Endodermal cell (in vitro differentiated cells): ENCODE results near the gene STK4. TPM values are rescaled to one million over a fixed set of nuclear protein-coding genes. Genes with fewer than 3 reads are reported as not detected.

ENCODE experiments used
- DNase-seq: peaks from one replicate; pipeline ENCODE4 v3.0.0-alpha.2; 2017
- H3K27ac ChIP-seq: 2 replicates; pipeline ENCODE4 v1.5.1; 2013; ENCODE audit warnings: mild to moderate bottlenecking, low read depth, low read length, moderate library complexity
- H3K27me3 ChIP-seq: 2 replicates; pipeline ENCODE4 v1.6.1; 2013; ENCODE audit warnings: mild to moderate bottlenecking, low read length, moderate library complexity; ENCODE audit not compliant: insufficient read depth, control insufficient read depth, poor library complexity, severe bottlenecking
- H3K36me3 ChIP-seq: 2 replicates; pipeline ENCODE4 v1.7.0; 2013; ENCODE audit warnings: mild to moderate bottlenecking, low read length, moderate library complexity; ENCODE audit not compliant: control insufficient read depth, insufficient read depth
- H3K4me1 ChIP-seq: one replicate; pipeline ENCODE4 v1.7.0; 2013; ENCODE audit warnings: low read length; ENCODE audit not compliant: control insufficient read depth, insufficient read depth
- H3K4me3 ChIP-seq: 2 replicates; pipeline ENCODE4 v1.5.1; 2013; ENCODE audit warnings: mild to moderate bottlenecking, low read length, moderate library complexity
- H3K9ac ChIP-seq: 2 replicates; pipeline ENCODE4 v1.6.1; 2013; ENCODE audit warnings: mild to moderate bottlenecking, low read length, moderate library complexity; ENCODE audit not compliant: poor library complexity, severe bottlenecking; ENCODE audit errors: extremely low read depth
- H3K9me3 ChIP-seq: 2 replicates; pipeline ENCODE4 v1.6.1; 2013; ENCODE audit warnings: mild to moderate bottlenecking, low read length, moderate library complexity; ENCODE audit not compliant: control insufficient read depth
- H3K27ac Mint-ChIP-seq: 2 replicates; pipeline ENCODE4 v1.8.0; 2020; ENCODE audit warnings: mixed read lengths
- H3K27me3 Mint-ChIP-seq: 2 replicates; pipeline ENCODE4 v1.8.0; 2021; ENCODE audit warnings: mild to moderate bottlenecking, mixed read lengths; ENCODE audit not compliant: insufficient read depth
- H3K36me3 Mint-ChIP-seq: 2 replicates; pipeline ENCODE4 v1.8.0; 2020; ENCODE audit warnings: low read depth, mixed read lengths
- H3K4me1 Mint-ChIP-seq: 2 replicates; pipeline ENCODE4 v1.8.0; 2020; ENCODE audit warnings: mixed read lengths
- H3K4me3 Mint-ChIP-seq: 2 replicates; pipeline ENCODE4 v1.8.0; 2020; ENCODE audit warnings: mild to moderate bottlenecking, moderate library complexity, mixed read lengths
- H3K9me3 Mint-ChIP-seq: 2 replicates; pipeline ENCODE4 v1.8.0; 2020; ENCODE audit warnings: mild to moderate bottlenecking, mixed read lengths
- CTCF ChIP-seq: fragments of 200-600 bp; sonication (generic); conservative IDR thresholded peaks from 2 replicates; pipeline ENCODE4 v1.5.0; 2021; ENCODE audit warnings: antibody characterized with exemption, mild to moderate bottlenecking
- WGBS, 2 experiments: methylation state at CpG; one replicate each; pipeline versions ENCODE4 v1.1.5 to v1.1.7; 2013; ENCODE audit warnings: missing lambda C conversion rate in 2 of 2, mixed read lengths in 1 of 2; ENCODE audit not compliant: insufficient coverage in 1 of 2, insufficient read length in 1 of 2; 5-methylcytosine and 5-hydroxymethylcytosine counted together
- total RNA-seq, 2 donors: library from RNA; stranded (reverse); fragmentation: NEBNext Ultra II Directional in 1 of 2; extraction: Animal tissue kit (Norgen Biotek cat#: 25700) in 1 of 2; gene quantifications; 2 replicates in 1 of 2; 3 replicates in 1 of 2; pipeline ENCODE4 v1.2.1, GENCODE V29; 2021

The STK4 gene
- total RNA-seq, 2 donors from 2014 or later, result 29.2 to 33.1 TPM

DNA sequence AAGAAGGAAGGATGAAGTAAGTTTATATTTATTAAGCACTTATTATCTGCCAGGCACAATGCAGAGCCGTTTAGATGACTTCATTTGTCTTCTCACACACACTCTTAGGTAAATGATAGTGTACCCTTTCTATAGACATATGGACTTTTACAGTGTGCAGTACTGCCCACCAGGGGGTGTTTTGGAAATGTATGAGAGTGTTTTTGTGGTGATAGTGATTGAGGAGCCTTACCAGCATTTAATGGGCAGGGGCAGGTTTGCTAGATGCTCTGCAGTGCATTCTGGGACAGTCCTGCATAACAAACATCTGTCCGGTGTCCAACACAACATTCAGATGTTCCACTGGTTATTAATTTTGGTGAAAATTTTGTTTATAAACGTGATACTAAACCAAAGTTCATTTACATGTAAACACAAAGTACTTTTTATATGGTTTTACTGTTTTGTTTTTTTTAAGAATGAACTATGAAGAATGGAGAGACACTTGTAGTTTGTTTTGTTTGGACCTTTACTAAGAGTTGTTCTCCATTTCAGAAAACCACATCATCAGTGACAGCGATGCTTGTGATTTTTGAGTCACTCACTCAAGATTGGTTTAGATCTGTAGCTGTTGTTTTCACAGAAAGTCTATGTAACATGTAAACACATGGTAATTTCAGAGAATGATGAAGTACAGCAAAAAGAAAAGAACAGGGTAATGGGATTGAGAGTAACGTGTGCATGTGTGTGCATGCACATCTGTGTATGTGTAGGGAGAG, 114.7 kb downstream of the STK4 start:
- Mint-ChIP-seq H3K36me3 (peaks cover 55% of the 10 kb centered on the region), H3K27ac (no peak overlapping the region)
- WGBS, 2 experiments, result 95 to 97% methylated on average over 2 to 4 of the region's 5 CpGs

GRCh38 chr20:45082468-45082867, 116.2 kb downstream of the STK4 start:
- no peaks in the 10 kb centered on the region for H3K27me3 ChIP-seq
- H3K4me1 ChIP-seq, result no peaks in the 10 kb centered on the region
- 92 to 93% methylated on average over 2 of the region's 3 CpGs for WGBS, 2 experiments
- no peak overlapping the region for H3K4me3 ChIP-seq
- Mint-ChIP-seq H3K4me1 (no peaks in the 10 kb centered on the region), H3K27me3 (no peaks in the 10 kb centered on the region), H3K9me3 (peaks cover 18% of the 10 kb centered on the region), H3K4me3 (no peak overlapping the region), H3K27ac (no peak overlapping the region), H3K36me3 (peaks cover 55% of the 10 kb centered on the region)
- H3K9me3 ChIP-seq, result peaks cover 16% of the 10 kb centered on the region
- H3K36me3 ChIP-seq, result peaks cover 33% of the 10 kb centered on the region
- no peak overlapping the region for H3K27ac ChIP-seq
- no peak for DNase-seq
- H3K9ac ChIP-seq, result no peak overlapping the region
- no peak for TF ChIP-seq CTCF

More for the DNA sequence above, 114.7 kb downstream of the STK4 start:
- H3K4me1 ChIP-seq, result no peaks in the 10 kb centered on the region
- H3K4me1 Mint-ChIP-seq, result peaks cover 3% of the 10 kb centered on the region
- DNase-seq, result no peak
- H3K27me3 Mint-ChIP-seq, result no peaks in the 10 kb centered on the region
- no peak overlapping the region for H3K27ac ChIP-seq
- H3K27me3 ChIP-seq, result no peaks in the 10 kb centered on the region
- no peak overlapping the region for H3K4me3 Mint-ChIP-seq
- peaks cover 43% of the 10 kb centered on the region for H3K36me3 ChIP-seq
- H3K9me3 Mint-ChIP-seq, result peaks cover 18% of the 10 kb centered on the region
- TF ChIP-seq CTCF, result peak; percentile 53
- H3K9me3 ChIP-seq, result peaks cover 16% of the 10 kb centered on the region
- H3K4me3 ChIP-seq, result no peak overlapping the region
- no peak overlapping the region for H3K9ac ChIP-seq

GRCh38 chr20:45083127-45083526, 116.8 kb downstream of the STK4 start:
- 100% methylated on average over 1 of the region's 1 CpG; no CpG with 5 or more reads in 1 of the 2 experiments for WGBS, 2 experiments
- H3K4me1 Mint-ChIP-seq, result peaks cover 6% of the 10 kb centered on the region
- H3K4me1 ChIP-seq, result no peaks in the 10 kb centered on the region
- H3K9ac ChIP-seq, result no peak overlapping the region
- no peak overlapping the region for H3K27ac Mint-ChIP-seq
- H3K36me3 Mint-ChIP-seq, result peaks cover 52% of the 10 kb centered on the region
- no peak for TF ChIP-seq CTCF
- no peak overlapping the region for H3K4me3 ChIP-seq
- peaks cover 18% of the 10 kb centered on the region for H3K9me3 Mint-ChIP-seq
- H3K27me3 ChIP-seq, result no peaks in the 10 kb centered on the region
- H3K36me3 ChIP-seq, result peaks cover 33% of the 10 kb centered on the region
- DNase-seq, result no peak
- H3K27me3 Mint-ChIP-seq, result no peaks in the 10 kb centered on the region
- peaks cover 16% of the 10 kb centered on the region for H3K9me3 ChIP-seq
- H3K27ac ChIP-seq, result no peak overlapping the region
- H3K4me3 Mint-ChIP-seq, result no peak overlapping the region
